GM19324 (cell line): Measurements from ENCODE around the gene DCLK1.

Source experiments
- ATAC-seq: cut with Tn5 transposase; IDR thresholded peaks from one replicate; pipeline ENCODE4 v1.9.1; 2021; ENCODE audit warnings: mild to moderate bottlenecking, moderate library complexity; ENCODE audit not compliant: unreplicated experiment, low FRiP score

Gene DCLK1

DNA sequence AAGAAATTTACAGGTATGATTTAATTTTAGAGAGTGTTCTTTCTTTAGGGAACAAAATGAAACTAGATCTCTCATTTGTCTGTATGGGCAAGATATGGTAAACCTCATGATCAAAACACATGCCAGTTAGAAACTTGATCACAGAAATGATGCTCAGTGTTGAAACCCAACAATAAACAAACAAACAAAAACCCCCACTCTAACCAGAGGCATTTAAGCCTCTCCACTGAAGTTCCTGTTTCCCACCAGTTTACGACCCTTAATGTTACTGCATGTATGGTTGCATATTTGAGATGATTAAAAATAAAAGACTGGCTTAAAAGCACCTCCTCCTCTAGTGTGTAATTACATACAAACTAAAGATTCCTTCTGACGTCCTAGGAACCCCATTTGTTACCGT, 361.4 kb downstream of the DCLK1 start:
- no peak for ATAC-seq

DNA sequence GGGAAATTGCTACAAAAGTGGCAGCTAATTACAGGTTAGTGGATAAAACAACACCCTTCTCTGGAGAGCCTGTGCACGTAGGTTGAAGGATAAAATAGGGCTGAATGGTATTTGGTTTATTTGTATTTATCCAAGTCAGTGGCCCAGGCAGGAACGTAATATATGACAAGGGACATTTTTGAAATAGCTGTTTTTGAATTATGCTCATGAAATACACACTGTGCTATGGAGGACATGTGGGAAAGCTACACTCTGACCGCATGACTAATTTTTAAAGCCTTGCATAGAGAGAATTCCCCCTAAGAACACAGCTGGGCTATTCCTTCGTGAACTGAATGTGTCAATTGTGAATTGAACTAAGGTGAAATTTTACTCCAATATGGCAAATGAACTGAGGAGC, 362.6 kb downstream of the DCLK1 start:
- no peak for ATAC-seq

DNA sequence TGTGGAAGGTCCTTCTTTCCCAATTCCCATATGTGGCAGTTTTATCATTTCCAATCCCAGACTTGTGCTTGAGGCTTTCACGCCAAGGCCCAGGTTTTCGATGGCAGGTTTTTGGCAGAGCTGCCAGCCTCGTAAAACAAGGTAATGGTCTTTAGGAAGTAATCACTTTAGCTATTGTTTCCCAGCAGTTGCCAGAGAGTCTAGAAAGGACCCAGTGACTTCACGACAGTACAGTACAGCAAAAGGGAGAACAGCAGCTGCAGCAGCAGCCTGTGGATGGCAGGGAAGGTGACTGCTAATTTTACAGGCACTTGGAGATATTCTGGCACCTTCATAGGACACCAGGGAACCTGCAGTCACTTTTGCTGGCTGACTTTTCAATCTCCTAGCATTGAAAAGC, 363.1 kb downstream of the DCLK1 start:
- no peak for ATAC-seq

DNA sequence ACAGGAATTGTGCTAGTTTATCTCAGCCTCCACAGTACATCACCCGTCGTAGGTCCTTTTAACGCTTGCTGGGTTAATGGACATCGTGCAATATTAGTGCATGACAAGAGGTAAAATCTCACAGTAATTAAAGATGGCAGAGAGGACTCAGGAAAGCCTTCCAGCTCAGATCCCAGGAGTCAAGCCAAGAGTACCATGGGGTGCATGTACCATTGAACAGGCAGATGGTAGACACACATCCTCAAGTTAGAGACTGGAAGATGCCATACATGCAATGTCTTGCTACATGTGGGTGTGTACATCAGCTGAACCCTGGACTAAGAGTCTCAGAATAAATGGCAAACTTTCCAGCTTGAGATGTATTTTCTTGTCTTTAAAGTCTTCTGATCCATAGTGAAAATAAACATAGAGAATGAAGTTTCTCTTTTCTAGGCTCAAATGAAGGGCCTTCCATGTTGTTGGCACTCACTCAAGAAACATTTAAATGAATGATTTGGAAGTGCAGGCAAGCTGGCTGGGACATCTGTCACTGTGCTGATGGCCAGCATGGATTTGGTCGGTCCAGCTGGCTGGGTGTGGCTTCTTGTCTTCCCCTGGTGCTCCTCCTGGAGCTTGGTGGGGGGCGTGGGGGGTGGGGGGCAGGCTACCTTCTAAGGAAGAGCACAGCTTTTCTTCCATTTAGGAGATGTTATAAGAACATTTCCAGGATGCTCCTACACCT, 363.8 kb downstream of the DCLK1 start:
- ATAC-seq: no peak

DNA sequence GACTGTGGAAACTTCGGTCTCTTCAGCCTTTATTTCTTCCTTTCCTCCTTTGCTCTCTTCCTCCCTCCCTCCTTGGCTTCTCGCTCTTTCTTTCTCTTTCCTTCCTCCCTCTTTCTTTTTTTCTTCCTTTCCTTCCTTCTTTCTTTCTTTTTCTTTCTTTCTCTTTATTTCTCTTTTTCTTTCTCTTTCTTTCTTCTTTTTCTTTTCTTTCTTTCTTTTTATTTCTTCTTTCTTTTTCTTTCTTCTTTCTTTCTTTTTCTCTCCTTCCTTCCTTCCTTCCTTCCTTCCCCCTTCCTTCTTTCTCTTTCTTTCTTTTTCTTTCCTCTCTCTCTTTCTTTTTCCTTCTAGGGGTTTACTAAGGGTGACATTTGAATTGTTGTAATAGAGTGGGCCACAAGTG, 364.5 kb downstream of the DCLK1 start:
- ATAC-seq: no peak

DNA sequence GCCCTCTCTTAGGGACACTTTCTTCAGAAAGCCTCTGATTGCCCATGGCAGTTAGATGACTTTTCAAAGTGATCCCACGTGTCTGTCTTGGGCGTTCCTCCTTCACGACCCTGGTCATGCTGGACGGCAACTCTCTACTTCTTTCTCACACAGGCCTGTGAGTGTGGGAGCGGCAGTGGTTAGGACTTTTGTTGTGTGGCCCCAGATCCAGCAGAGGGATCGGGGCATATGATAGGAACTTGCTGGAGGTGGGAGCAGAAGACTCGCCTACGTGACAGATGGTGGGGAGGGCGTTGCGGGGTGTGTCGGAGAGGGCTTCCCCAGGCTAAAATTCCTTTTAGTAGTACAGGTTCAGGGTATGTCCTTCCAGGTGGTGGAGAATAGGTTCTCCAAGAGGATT, 365.2 kb downstream of the DCLK1 start:
- ATAC-seq: no peak

DNA sequence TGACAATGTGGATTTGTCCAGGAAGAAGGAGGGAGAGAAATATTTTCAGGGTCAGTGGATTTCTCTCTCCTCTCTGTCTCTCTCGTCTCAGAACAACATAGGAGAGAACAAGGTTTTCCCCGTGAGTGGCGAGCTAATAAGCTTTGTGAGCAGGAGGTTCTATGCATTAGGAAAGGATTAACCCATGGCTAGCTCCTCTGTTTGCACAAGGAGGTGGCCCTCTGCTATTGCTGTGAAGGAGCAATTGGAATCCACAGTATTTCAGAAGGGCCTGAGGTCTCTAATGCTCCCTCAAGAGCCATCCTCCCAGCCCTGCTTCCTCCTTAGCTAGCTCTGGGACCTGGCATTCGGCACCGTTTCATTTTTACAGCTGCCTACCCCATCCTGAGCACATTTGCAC, 365.8 kb downstream of the DCLK1 start:
- ATAC-seq: no peak

DNA sequence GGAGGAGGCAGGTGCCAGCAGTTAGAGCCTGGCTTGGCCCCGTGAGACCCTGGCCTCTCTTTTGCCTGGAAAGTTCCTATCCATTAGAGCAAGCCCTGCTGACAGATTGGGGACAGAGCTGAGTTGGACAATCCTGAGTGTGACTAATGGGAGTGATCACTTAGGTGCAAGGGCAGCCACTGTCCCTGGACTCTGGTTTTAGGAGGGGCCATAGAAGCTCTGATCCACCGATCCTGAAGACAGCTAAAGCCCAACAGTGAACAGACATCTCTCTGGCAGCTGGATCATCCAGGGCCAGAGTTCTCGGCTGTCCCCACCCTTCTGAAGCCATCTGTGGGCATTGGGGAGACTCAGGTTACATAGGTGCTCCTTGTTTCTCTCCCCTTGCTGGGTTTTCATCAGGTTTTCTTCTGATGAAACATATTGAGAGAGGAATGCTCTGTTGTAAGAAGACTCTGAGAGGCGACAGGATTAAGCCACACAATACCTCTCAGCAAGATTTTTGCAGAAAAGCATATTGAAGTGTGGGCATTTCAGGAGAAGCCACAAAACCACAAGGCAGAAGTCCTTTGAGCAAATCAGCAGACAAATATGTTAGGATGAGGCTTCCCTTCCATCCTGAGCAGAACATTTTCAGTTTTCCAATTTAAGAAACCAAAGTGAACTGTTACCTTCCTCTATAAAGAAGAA, 366.7 kb downstream of the DCLK1 start:
- ATAC-seq: no peak

DNA sequence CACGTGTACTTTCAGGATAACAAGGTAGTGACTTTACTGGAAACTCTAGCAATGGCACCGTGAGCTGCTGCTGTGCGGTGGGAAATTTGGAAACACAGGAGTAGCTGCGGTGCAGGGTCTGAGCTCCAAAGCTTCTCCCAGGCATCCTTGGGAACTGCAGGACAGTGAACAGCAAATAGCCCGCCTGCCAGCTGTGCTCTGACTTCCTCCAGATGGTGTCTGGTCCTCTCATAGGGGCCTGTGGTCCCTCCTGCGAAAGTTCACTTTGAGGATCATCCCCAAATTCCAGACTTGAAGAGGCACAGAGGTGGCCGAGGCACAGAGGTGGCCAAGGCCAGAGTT, 367.4 kb downstream of the DCLK1 start:
- ATAC-seq: no peak

DNA sequence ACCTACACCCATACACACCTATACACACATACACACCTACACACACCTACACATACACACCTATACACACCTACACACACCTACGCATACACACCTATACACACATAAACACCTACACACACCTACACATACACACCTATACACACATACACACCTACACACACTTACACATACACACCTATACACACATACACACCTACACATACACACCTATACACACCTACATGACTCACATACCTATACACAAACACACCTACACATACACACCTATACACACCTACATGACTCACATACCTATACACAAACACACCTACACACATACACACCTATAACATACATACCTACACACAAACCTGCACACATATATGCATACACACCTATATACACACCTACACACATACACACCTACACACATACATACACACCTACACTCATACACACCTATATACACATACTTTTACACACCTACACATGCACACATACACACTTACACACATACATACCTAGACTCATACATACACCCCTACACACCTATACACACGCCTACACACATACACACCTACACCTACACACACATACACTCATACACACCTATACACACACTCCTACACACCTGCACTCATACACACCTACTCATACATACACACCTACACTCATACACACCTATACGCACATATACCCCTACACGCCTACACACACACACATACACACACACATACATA, 368.0 kb downstream of the DCLK1 start:
- ATAC-seq: no peak

DNA sequence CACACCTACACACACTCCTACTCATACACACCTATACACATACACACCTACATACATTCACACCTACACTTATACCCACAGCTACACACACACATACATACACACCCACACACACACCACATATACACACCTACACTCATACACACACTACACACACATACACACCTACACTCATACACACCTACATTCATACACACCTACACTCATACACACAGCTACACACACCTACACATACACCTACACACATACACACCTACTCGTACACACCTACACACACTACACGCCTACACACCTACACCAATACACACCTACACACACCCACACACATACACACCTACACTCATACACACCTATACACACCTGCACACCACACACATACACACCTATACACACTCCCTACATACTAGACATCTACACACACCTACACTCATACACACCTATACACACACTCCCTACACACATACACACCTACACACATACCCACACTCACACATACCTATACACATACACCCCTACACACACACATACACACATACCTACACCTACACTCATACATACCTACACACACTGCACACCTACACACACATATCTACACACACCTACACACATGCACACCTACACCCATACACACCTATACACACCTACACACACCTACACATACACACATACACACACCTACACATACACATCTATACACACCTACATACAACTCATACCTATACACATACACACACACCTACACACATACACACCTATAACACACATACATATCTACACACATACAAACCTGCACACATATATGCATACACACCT, 369.5 kb downstream of the DCLK1 start:
- ATAC-seq: no peak

DNA sequence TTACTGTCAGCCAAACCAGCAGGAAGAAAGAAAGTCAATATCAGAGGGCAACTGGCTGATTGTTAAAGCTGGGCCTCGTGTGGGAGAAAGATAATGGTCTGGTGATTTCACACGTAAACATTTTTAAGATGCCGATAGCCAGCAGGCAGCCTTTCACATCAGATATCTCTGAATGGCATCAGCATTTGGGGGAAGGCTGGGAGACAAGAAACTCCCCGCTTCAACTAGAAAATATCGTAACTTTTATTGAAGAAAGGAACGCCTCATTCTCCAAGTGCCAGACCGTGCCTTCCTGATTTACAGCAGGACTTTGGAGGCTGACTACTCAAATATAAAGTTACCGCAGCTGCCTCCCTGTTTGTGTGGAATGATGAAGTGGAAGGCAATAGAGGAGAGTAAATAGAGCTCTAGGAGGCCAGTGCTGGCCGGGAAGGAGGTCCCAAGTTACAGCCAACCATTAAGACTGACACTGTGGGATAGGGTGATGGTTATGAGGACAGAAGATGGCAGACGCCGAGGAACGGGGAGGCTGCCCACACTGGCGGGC, 370.4 kb downstream of the DCLK1 start:
- no peak for ATAC-seq

DNA sequence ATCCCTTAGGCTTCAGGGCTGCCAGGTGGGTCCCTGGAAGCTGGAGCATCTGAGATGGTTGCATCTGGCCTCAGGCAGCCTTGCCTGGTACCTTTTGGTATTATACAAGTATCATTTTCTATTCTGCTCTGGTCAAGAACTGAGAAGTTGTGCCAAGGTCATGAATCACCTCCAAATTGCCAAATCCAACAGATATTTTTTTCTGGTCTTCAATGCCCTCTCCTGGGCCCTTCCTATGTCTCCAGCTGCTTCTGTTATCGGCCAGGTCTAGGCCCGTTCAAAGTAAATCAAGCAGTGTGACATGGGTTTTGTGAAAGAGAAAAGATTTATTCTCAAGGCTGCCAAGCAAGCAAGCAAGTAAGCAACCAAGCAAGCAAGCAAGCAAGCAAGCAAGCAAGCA, 383.6 kb downstream of the DCLK1 start:
- ATAC-seq: no peak

DNA sequence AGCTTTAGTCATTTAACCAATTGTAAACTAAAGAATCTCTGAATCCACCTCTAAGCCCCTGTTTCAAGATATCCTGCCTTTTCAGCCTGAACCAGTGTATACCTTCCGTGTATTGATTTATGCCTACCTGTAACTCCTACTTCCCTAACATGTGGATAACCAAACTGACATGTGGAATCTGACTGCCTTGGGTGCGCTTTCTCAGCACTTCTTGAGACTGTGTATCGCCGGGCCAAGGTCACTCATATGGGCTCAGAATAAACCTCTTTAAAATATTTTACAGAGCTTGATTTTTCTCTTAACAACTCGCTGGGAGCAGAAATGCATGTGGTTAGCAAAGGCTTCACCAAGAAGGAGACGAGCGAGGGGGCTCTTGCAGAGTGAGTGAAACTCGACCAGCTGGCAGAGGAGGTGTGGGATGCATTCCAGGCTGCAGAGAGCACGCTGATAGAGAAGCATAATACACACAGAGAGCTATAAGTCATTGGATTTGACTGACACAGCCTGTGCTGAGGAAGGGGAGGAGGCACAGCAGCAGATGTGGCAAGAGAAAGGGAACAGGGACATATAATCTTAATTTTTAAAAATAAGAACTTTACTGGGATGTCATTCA, 386.5 kb downstream of the DCLK1 start:
- no peak for ATAC-seq

DNA sequence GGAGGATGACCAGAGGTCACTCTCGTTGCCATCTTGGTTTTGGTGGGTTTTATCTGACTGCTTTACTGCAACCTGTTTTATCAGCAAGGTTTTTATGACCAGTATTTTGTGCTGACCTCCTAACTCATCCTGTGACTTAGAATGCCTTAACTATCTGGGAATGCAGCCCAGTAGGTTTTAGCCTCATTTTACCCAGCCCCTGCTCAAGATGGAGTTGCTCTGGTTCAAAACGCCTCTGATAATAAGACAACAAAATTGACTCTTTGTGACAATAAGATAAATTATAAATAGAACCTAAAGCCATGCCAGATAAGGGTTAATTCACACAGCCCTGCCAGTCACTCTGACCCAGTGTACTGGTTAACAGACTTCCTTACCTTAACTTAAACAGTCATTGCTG, 387.0 kb downstream of the DCLK1 start:
- ATAC-seq: no peak

DNA sequence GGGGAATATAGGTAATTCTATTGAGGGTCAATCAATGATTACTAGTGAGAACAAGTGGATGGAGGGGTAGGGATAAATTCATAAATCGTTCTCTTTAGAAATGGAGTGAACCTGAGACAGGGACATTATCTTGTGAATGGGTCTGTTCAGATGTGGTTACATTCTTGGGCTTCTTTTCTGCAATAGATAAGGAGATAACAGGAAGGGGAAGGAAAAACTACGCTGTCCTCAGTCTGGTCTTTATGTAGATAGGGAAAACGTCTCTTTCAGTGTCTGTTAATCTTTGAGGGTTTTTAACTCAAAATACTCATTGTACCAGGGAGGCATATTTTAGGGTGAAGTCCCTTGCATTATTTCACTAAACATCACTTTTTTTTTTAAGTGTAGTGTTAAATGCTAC, 388.0 kb downstream of the DCLK1 start:
- ATAC-seq: no peak

DNA sequence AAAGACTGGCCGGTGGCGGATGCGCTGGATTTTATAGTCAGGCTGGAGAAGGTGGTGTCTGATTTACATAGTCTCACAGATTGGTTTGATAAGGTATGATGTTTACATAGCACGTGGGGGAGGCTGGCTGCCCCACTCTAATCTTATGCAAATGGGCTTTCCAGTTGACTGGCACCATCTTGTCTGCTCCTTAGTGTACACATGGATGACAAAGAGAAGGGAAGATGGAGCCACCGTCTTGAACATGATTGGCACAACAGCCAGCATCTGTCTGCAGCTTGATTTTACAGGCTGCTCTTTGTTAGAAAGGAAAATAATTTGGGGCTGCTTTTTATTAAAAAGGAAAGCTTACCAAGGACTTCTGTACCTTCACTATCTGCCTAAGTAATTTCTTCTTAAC, 389.5 kb downstream of the DCLK1 start:
- no peak for ATAC-seq

DNA sequence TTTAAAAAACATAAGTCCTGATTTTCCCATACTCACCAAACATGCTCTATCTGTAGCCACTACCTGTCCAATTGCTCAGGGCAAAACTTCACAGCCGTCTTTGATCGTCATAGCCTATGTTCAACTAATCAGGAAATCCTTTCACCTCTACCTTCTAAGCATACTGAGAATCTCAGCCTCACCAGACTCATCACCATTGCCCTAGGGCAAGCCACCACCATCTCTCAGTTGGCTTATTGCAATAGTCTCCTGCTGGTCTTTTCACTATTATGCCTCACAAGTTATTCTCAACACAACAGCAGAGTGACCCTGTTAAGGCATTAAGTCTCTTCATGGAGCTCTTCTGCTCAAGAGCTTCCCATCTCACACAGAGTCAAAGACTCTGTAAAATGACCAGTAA, 394.3 kb downstream of the DCLK1 start:
- no peak for ATAC-seq

DNA sequence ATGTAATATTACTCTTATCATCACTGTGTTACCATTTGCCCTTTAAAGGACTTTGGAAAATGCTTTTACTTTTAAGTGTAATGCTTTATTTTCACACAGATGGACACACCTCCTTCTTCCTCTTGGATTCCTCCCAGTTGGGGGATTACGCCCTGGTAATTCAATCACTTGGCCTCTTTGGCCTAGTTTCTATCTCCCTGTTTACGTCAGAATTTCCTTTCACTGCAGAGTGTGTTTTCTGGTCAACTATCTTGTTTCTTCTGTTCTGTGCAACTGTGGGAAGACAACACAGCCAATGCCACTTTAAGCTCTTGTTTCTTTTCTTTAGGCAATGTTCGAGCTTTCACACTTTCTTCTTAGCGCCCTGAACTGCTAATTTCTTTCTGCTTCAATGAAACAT, 397.4 kb downstream of the DCLK1 start:
- ATAC-seq: no peak

DNA sequence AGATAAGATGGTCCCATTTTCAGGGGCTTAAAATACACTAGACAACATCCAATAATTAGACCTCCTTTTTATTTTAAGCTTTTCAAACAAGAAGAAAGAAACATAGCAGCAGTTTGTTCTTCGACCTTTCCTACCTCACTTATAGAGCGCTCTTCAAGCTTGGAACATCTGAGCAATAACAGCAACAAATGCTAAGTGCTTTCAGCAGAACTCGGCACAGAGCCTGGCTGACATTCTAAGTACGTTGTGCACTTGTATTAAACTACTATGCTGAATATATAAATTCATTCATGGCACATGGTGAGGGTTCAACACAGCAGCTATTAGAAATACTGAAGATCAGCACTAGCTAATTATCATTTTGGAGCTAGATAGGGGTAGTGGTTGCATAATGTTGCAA, 398.6 kb downstream of the DCLK1 start:
- ATAC-seq: no peak
